ENCODE measurements around the gene ORM2.

- TF ChIP-seq CTCF (conservative IDR thresholded peaks at IDR 0.05; ENCODE audit: low read length) (no peak), EZH2phosphoT487 (IDR thresholded peaks at IDR 0.05; ENCODE audit: borderline replicate concordance) (no peak)
These were observed 25.1 kb upstream of the ORM2 start for GRCh38 chr9:114304416-114305188.

Data from Loucy (cell line).